IMR-90 (cell line): ENCODE measurements around the gene CRABP1. TPM values are rescaled to one million over a fixed set of nuclear protein-coding genes. Genes with fewer than 3 reads are reported as not detected.

Experiments used
- ATAC-seq: fragments of 200-7000 bp; cut with Tn5 transposase; 2 replicates; pipeline ENCODE4 v1.9.1; 2020; ENCODE audit warnings: low read depth, mild to moderate bottlenecking, moderate library complexity
- BruUV-seq: library from RNA; stranded (reverse); fragments of 400-500 nt; replicated peaks from 2 replicates; lab custom pipeline; 2021; lab: Mats Ljungman, UMichigan
- CTCF ChIA-PET: fragments of 300-600 bp; formaldehyde crosslinking; extraction: SDS; loops from one replicate; lab custom pipeline; 2021; ENCODE audit warnings: antibody characterized with exemption; lab: Yijun Ruan, JAX
- POLR2A ChIA-PET: fragments of 300-600 bp; sonication (Branson Sonifier 250); formaldehyde crosslinking; loops from one replicate; lab custom pipeline; 2022; ENCODE audit warnings: antibody characterized with exemption; ENCODE audit not compliant: unreplicated experiment; lab: Charles Lee
- DNase-seq: peaks from one replicate; pipeline ENCODE4 v3.0.0; 2013
- H2AFZ ChIP-seq: replicated peaks from 2 replicates; pipeline ENCODE3; 2013; ENCODE audit warnings: low read length, mild to moderate bottlenecking; ENCODE audit not compliant: poor library complexity
- H2AK5ac ChIP-seq: 2 replicates; pipeline ENCODE4 v1.6.1; 2013; ENCODE audit warnings: low read depth, low read length, inconsistent platforms
- H2AK9ac ChIP-seq: replicated peaks from 2 replicates; pipeline ENCODE3; 2013; ENCODE audit warnings: mild to moderate bottlenecking, low read depth, low read length, moderate library complexity; ENCODE audit not compliant: poor library complexity
- H2BK120ac ChIP-seq: 2 replicates; pipeline ENCODE4 v1.6.1; 2013; ENCODE audit warnings: low read depth, low read length, inconsistent platforms
- H2BK15ac ChIP-seq: 3 replicates; pipeline ENCODE4 v1.6.1; 2013; ENCODE audit warnings: low read depth, low read length, inconsistent platforms
- H2BK20ac ChIP-seq: 2 replicates; pipeline ENCODE4 v1.6.1; 2013; ENCODE audit warnings: low read depth, mild to moderate bottlenecking, inconsistent platforms, low read length, moderate library complexity
- H2BK5ac ChIP-seq: 2 replicates; pipeline ENCODE4 v1.6.1; 2013; ENCODE audit warnings: mild to moderate bottlenecking, low read depth, low read length, inconsistent platforms; ENCODE audit not compliant: poor library complexity, severe bottlenecking
- H3K14ac ChIP-seq: replicated peaks from 2 replicates; pipeline ENCODE4 v1.6.1; 2013; ENCODE audit warnings: low read depth, low read length, inconsistent platforms
- H3K18ac ChIP-seq: 2 replicates; pipeline ENCODE4 v1.6.1; 2013; ENCODE audit warnings: low read depth, low read length, control low read depth
- H3K23ac ChIP-seq: 2 replicates; pipeline ENCODE4 v1.6.1; 2013; ENCODE audit warnings: low read depth, low read length, inconsistent platforms
- H3K27ac ChIP-seq: 2 replicates; pipeline ENCODE4 v1.5.1; 2013; ENCODE audit warnings: mild to moderate bottlenecking, control low read depth, low read length; ENCODE audit not compliant: insufficient read depth
- H3K27me3 ChIP-seq: 2 replicates; pipeline ENCODE4 v1.6.1; 2013; ENCODE audit warnings: low read length; ENCODE audit not compliant: control insufficient read depth, insufficient read depth
- H3K36me3 ChIP-seq: 2 replicates; pipeline ENCODE4 v1.6.1; 2013; ENCODE audit warnings: low read length, mixed read lengths; ENCODE audit not compliant: control insufficient read depth, insufficient read depth
- H3K4ac ChIP-seq: 2 replicates; pipeline ENCODE4 v1.6.1; 2013; ENCODE audit warnings: low read depth, low read length, inconsistent platforms
- H3K4me1 ChIP-seq: 2 replicates; pipeline ENCODE4 v1.6.1; 2013; ENCODE audit warnings: low read length, mixed read lengths; ENCODE audit not compliant: control insufficient read depth, insufficient read depth
- H3K4me2 ChIP-seq: 2 replicates; pipeline ENCODE4 v1.6.1; 2013; ENCODE audit warnings: low read depth, mild to moderate bottlenecking, control low read depth, low read length, moderate library complexity
- H3K4me3 ChIP-seq: 2 replicates; pipeline ENCODE4 v1.5.1; 2013; ENCODE audit warnings: low read depth, mild to moderate bottlenecking, control low read depth, low read length, moderate library complexity; ENCODE audit not compliant: insufficient read depth
- H3K56ac ChIP-seq: 2 replicates; pipeline ENCODE4 v1.6.1; 2013; ENCODE audit warnings: low read length, inconsistent platforms; ENCODE audit not compliant: insufficient read depth; ENCODE audit errors: extremely low read depth
- H3K79me1 ChIP-seq, 2 experiments: 2 replicates each; pipeline ENCODE4 v1.6.1; 2013; ENCODE audit warnings: low read length in 2 of 2, inconsistent platforms in 1 of 2, low read depth in 1 of 2
- H3K9ac ChIP-seq: 2 replicates; pipeline ENCODE4 v1.6.1; 2013; ENCODE audit warnings: low read depth, low read length, control low read depth
- H3K9me1 ChIP-seq: 2 replicates; pipeline ENCODE4 v1.6.1; 2013; ENCODE audit warnings: low read length, inconsistent platforms; ENCODE audit not compliant: insufficient read depth
- H3K9me3 ChIP-seq: 2 replicates; pipeline ENCODE4 v1.6.1; 2013; ENCODE audit warnings: low read length; ENCODE audit not compliant: control insufficient read depth, insufficient read depth
- H4K20me1 ChIP-seq: 2 replicates; pipeline ENCODE4 v1.6.1; 2013; ENCODE audit warnings: low read length, inconsistent platforms; ENCODE audit not compliant: insufficient read depth
- H4K5ac ChIP-seq: 2 replicates; pipeline ENCODE4 v1.6.1; 2013; ENCODE audit warnings: mild to moderate bottlenecking, low read depth, low read length, control low read depth
- H4K8ac ChIP-seq, 2 experiments: 2 replicates each; pipeline ENCODE4 v1.6.1; 2013; ENCODE audit warnings: low read depth in 2 of 2, low read length in 2 of 2, control low read depth in 1 of 2, inconsistent platforms in 1 of 2
- H4K91ac ChIP-seq: 2 replicates; pipeline ENCODE4 v1.6.1; 2013; ENCODE audit warnings: low read depth, low read length, inconsistent platforms; ENCODE audit not compliant: insufficient read depth
- BHLHE40 ChIP-seq: fragments of 150-350 bp; IDR thresholded peaks from 2 replicates; pipeline ENCODE4 v1.6.1; 2016; ENCODE audit warnings: mild to moderate bottlenecking, low read depth, low read length
- CHD1 ChIP-seq: IDR thresholded peaks from 2 replicates; pipeline ENCODE4 v1.6.1; 2012; ENCODE audit warnings: low read depth, low read length, improper control_type of control experiment
- FOS ChIP-seq: fragments of 150-350 bp; IDR thresholded peaks from 2 replicates; pipeline ENCODE4 v1.6.1; 2016; ENCODE audit warnings: low read depth, low read length
- MAZ ChIP-seq: IDR thresholded peaks from 2 replicates; pipeline ENCODE4 v1.6.1; 2012; ENCODE audit warnings: low read depth, mild to moderate bottlenecking, low read length, improper control_type of control experiment, moderate library complexity, borderline replicate concordance
- POLR2A ChIP-seq: IDR thresholded peaks from 2 replicates; pipeline ENCODE4 v1.6.1; 2012; ENCODE audit warnings: mild to moderate bottlenecking, low read depth, low read length
- RAD21 ChIP-seq: IDR thresholded peaks from 2 replicates; pipeline ENCODE4 v1.6.1; 2012; ENCODE audit warnings: low read length, improper control_type of control experiment
- RCOR1 ChIP-seq: IDR thresholded peaks from 2 replicates; pipeline ENCODE4 v1.6.1; 2012; ENCODE audit warnings: mild to moderate bottlenecking, low read length, improper control_type of control experiment; ENCODE audit not compliant: insufficient replicate concordance
- RFX5 ChIP-seq: IDR thresholded peaks from 2 replicates; pipeline ENCODE4 v1.8.0; 2012; ENCODE audit warnings: low read depth, mild to moderate bottlenecking, low read length, moderate library complexity
- WGBS, 2 experiments: methylation state at CpG; one replicate each; pipeline versions ENCODE4 v1.1.5 to v1.1.7; 2013; ENCODE audit warnings: missing lambda C conversion rate in 2 of 2; ENCODE audit not compliant: insufficient read length in 1 of 2; ENCODE audit errors: extremely low coverage in 2 of 2; 5-methylcytosine and 5-hydroxymethylcytosine counted together
- dilution Hi-C: fragments of 300-500 bp; cut with HindIII; formaldehyde crosslinking; loops from one replicate; pipeline ENCODE4 v1.14.3; 2018; ENCODE audit warnings: low sequenced_read_pairs; ENCODE audit not compliant: unreplicated experiment
- in situ Hi-C: fragments of 300-500 bp; cut with MboI; formaldehyde crosslinking; loops from 3 replicates; pipeline ENCODE4 v1.14.3; 2019; ENCODE audit warnings: low sequenced_read_pairs, inconsistent platforms, mixed read lengths
- intact Hi-C: fragments of 100-400 bp; cut with micrococcal nuclease; formaldehyde crosslinking; loops from 2 replicates; pipeline ENCODE4 v1.10.0; 2022
- polyA plus RNA-seq, 3 experiments: library from polyadenylated mRNA; depleted of rRNA; stranded (reverse); fragments of >200 nt; gene quantifications; 2 replicates each; pipeline ENCODE4 v1.2.3, GENCODE V29; 2012; ENCODE audit warnings: low replicate concordance in 1 of 3
- total RNA-seq: library from RNA; depleted of rRNA; stranded (reverse); fragments of >200 nt; gene quantifications from 2 replicates; pipeline ENCODE4 v1.2.3, GENCODE V29; 2012

The CRABP1 gene
- total and polyA plus RNA-seq, 2 of the 4 experiments (the other 2 are of a cell fraction) = not detected

GRCh38 chr15:78335985-78336384, 4.2 kb upstream of the CRABP1 start:
- Histone ChIP-seq H2BK5ac (no peak overlapping the region), H4K20me1 (no peaks in the 10 kb centered on the region), H3K27ac (no peak overlapping the region), H3K36me3 (no peaks in the 10 kb centered on the region), H3K14ac (no peak overlapping the region), H3K9ac (no peak overlapping the region), H4K8ac (no peak overlapping the region), H2AK5ac (no peak overlapping the region), H2BK15ac (no peak overlapping the region), H3K79me1 (no peaks in the 10 kb centered on the region), H2BK120ac (no peak overlapping the region), H4K5ac (no peak overlapping the region), H3K4ac (no peak overlapping the region), H3K9me1 (no peaks in the 10 kb centered on the region), H3K4me3 (no peak overlapping the region), H4K91ac (no peak overlapping the region), H3K4me2 (no peak overlapping the region), H3K56ac (no peak overlapping the region), H2BK20ac (no peak overlapping the region), H2AFZ (no peak overlapping the region), H3K9me3 (no peaks in the 10 kb centered on the region), H3K27me3 (peaks cover 55% of the 10 kb centered on the region), H3K23ac (no peak overlapping the region), H2AK9ac (no peak overlapping the region), H3K4me1 (peaks cover 1% of the 10 kb centered on the region; the same call in 1 of the 2 replicates), H3K18ac (no peak overlapping the region)
- POLR2A ChIA-PET = no interaction called here
- intact Hi-C loops = no loop called here
- TF ChIP-seq CHD1 = no peak
- TF ChIP-seq MAZ = no peak
- TF ChIP-seq RAD21 = no peak
- no peak for TF ChIP-seq FOS
- TF ChIP-seq POLR2A = no peak
- TF ChIP-seq RCOR1 = no peak
- TF ChIP-seq BHLHE40 = no peak
- no peak for TF ChIP-seq RFX5
- CTCF ChIA-PET = no interaction called here
- in situ Hi-C loops = no loop called here
- ATAC-seq (no peak), DNase-seq (no peak)
- 80% methylated on average over 1 of the region's 4 CpGs; no CpG with 5 or more reads in 1 of the 2 experiments for WGBS, 2 experiments
- dilution Hi-C loops = no loop called here
- BruUV-seq = no TSS peak
